ENCODE results near the gene PSORS1C2.

DNA sequence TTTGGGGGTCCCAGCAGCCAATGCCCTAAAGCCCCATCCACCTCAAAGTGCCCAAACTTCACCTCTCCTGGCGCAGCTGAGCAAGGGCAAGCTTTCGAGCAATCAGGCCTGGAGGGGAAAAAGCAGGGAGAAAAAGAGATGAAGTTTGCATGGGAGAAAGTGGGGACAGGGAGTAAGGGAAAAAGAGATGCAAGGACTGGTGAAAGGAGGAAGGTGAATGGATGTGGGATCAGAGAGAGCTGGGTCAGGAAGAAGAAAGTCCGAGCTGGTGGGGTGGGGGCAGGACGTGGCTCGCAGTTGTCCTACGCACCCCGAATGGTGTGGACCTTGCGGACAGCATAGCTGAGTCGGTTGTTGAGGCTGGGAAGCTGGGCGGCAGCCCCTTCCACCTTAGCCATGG is 6.5 kb upstream of the PSORS1C2 start:
- TF ChIP-seq GATA2 (IDR thresholded peaks at IDR 0.05; ENCODE audit: low read depth, low read length) (no peak), GATA3 (IDR thresholded peaks at IDR 0.05; ENCODE audit: low read depth, low read length) (no peak)

Data from SH-SY5Y (cell line).